HepG2 (cell line): ENCODE results near the gene CYSRT1. TPM values are rescaled to one million over a fixed set of nuclear protein-coding genes. Genes with fewer than 3 reads are reported as not detected.
A peak's percentile ranks its signal among the peaks of the same experiment; 100 is the strongest.

Experiments
- ATF1 ChIP-seq: IDR thresholded peaks from 2 replicates; pipeline ENCODE4 v1.6.1; 2016; ENCODE audit warnings: mild to moderate bottlenecking, control low read depth
- BRD4 ChIP-seq: sonication (generic); formaldehyde crosslinking; IDR thresholded peaks from 2 replicates; pipeline ENCODE4 v1.4.0; 2020; ENCODE audit warnings: missing genetic modification reagents
- HNF4A ChIP-seq: sonication (generic); formaldehyde crosslinking; IDR thresholded peaks from 2 replicates; pipeline ENCODE4 v1.4.0; 2020; ENCODE audit warnings: missing genetic modification reagents
- JUN ChIP-seq: sonication (generic); formaldehyde crosslinking; IDR thresholded peaks from 2 replicates; pipeline ENCODE4 v1.4.0; 2020; ENCODE audit warnings: mild to moderate bottlenecking, missing genetic modification reagents
- MED13 ChIP-seq: sonication (generic); formaldehyde crosslinking; IDR thresholded peaks from 2 replicates; pipeline ENCODE4 v1.5.0; 2020; ENCODE audit warnings: missing genetic modification reagents
- MTF2 ChIP-seq: sonication (generic); formaldehyde crosslinking; IDR thresholded peaks from 2 replicates; pipeline ENCODE4 v1.5.0; 2020; ENCODE audit warnings: missing genetic modification reagents, borderline replicate concordance
- NONO ChIP-seq, 2 experiments: fragments of 450-650 bp in 1 of 2; sonication (generic) in 1 of 2; formaldehyde crosslinking in 1 of 2; IDR thresholded peaks in 1 of 2; conservative IDR thresholded peaks in 1 of 2; 2 replicates each; pipeline versions ENCODE4 v1.6.1 to v1.8.0; 2017 to 2022; ENCODE audit warnings: mild to moderate bottlenecking in 1 of 2, missing genetic modification reagents in 1 of 2, moderate library complexity in 1 of 2
- SMYD3 ChIP-seq: sonication (generic); formaldehyde crosslinking; IDR thresholded peaks from 2 replicates; pipeline ENCODE4 v1.8.1; 2023; ENCODE audit warnings: mild to moderate bottlenecking, missing genetic modification reagents
- SRSF1 ChIP-seq: fragments of 200-400 bp; formaldehyde crosslinking; optimal IDR thresholded peaks from 2 replicates; pipeline ENCODE3; 2017; ENCODE audit warnings: mild to moderate bottlenecking, low read depth, low read length, moderate library complexity
- STAG1 ChIP-seq: sonication (generic); formaldehyde crosslinking; IDR thresholded peaks from 2 replicates; pipeline ENCODE4 v1.4.0; 2020; ENCODE audit warnings: missing genetic modification reagents
- TRIM24 ChIP-seq: sonication (generic); formaldehyde crosslinking; IDR thresholded peaks from 2 replicates; pipeline ENCODE4 v1.8.0; 2022; ENCODE audit warnings: mild to moderate bottlenecking, missing genetic modification reagents
- YEATS2 ChIP-seq: sonication (generic); formaldehyde crosslinking; IDR thresholded peaks from 2 replicates; pipeline ENCODE4 v1.4.0; 2020; ENCODE audit warnings: missing genetic modification reagents, borderline replicate concordance
- ZNF124 ChIP-seq: sonication (generic); formaldehyde crosslinking; IDR thresholded peaks from 2 replicates; pipeline ENCODE4 v1.4.0; 2020; ENCODE audit warnings: missing genetic modification reagents
- ZNF343 ChIP-seq: sonication (generic); formaldehyde crosslinking; IDR thresholded peaks from 2 replicates; pipeline ENCODE4 v1.4.0; 2020; ENCODE audit warnings: mild to moderate bottlenecking, missing genetic modification reagents
- polyA plus RNA-seq, 8 experiments: library from polyadenylated mRNA; depleted of rRNA in 3 of 8; stranded (reverse) in 7 of 8; unstranded in 1 of 8; fragments of >200 nt; fragmentation: Illumina TruSeq in 4 of 8; extraction: Trizol in 4 of 8; gene quantifications; 2 replicates each; pipeline versions ENCODE4 v1.2.1 to v1.2.3, GENCODE V29; 2011 to 2016; ENCODE audit warnings: low read depth in 4 of 8, missing spikeins in 1 of 8, mixed read lengths in 1 of 8; ENCODE audit not compliant: insufficient read depth in 1 of 8
- total RNA-seq, 5 experiments: library from RNA; depleted of rRNA; stranded (reverse); fragments of >200 nt; fragmentation: Illumina TruSeq; extraction: Trizol; gene quantifications; 2 replicates each; pipeline ENCODE4 v1.2.3, GENCODE V29; 2016; ENCODE audit warnings: low read depth in 1 of 5
- TF ChIP-seq, protein P1 (sequence below): sonication (generic); formaldehyde crosslinking; IDR thresholded peaks from 2 replicates; pipeline ENCODE4 v1.5.0; 2020; ENCODE audit warnings: missing genetic modification reagents
- TF ChIP-seq, protein P2 (sequence below), 2 experiments: sonication (generic) in 1 of 2; formaldehyde crosslinking in 1 of 2; IDR thresholded peaks; 2 replicates each; pipeline versions ENCODE4 v1.5.1 to v1.6.1; 2011 to 2020; ENCODE audit warnings: borderline replicate concordance in 1 of 2, low read depth in 1 of 2, low read length in 1 of 2, mild to moderate bottlenecking in 1 of 2, missing genetic modification reagents in 1 of 2, moderate library complexity in 1 of 2
- TF ChIP-seq, protein P3 (sequence below): sonication (generic); formaldehyde crosslinking; IDR thresholded peaks from one replicate; pipeline ENCODE4 v1.5.1; 2020; ENCODE audit warnings: mild to moderate bottlenecking, missing genetic modification reagents; ENCODE audit errors: not compliant biosample characterization

Gene CYSRT1
- total and polyA plus RNA-seq, 2 of the 13 experiments (the other 11 are each of a cell fraction or from before 2014, with no cell fraction given) = 1.5 to 2.1 TPM

DNA sequence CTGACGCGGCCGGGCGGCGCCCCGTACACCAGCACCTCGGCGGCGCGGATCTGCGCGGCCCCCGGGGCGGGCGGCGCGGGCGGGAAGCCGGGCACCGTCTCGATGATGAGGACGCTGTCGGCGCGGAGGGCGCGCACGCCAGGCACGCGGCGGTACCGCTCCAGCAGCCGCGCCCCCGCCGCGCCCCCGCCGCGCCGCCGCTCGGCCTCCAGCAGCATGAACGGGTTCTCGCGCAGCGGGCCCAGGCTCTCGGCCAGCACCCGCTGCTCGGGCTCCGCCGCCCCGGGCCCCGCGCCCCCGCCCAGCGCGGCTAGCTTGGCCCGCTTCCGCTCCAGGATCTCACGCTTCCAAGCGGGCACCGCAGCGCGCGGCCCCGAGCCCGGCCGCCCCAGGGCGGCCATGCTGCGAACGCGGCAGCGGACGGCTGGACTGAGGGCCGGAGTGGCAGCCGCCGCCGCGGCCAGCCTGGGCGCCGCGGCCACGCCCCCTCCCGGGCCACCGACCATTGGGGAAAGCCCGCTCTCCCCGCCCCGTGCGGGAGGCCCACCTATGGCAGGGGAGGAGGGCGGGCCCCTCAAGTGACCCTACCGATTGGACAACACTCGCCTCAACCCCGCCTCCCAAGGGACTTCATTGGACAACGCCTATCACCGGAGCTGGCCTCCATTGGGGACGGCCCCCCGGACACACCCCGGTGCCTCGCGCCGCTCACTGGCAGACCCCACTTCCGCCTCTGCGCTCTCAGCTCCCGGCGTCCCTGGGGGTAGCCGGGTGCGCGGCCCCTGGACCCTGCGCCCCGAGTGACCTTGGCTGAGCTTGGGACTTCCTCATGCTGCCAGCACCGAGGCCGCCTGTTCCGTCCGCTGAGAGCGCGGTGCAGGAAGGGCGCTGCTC, 24.4 kb upstream of the CYSRT1 start, which contains the start of gene TPRN (continued):
- TF ChIP-seq, protein P1, sequence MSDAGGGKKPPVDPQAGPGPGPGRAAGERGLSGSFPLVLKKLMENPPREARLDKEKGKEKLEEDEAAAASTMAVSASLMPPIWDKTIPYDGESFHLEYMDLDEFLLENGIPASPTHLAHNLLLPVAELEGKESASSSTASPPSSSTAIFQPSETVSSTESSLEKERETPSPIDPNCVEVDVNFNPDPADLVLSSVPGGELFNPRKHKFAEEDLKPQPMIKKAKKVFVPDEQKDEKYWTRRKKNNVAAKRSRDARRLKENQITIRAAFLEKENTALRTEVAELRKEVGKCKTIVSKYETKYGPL (CRISPR knock-in tag) = 0 out of 2 replicates have a peak, but pooled peaks have one; percentile 23
- TF ChIP-seq ATF1 (CRISPR knock-in tag) (no peak), MTF2 (no peak), ZNF124 (CRISPR knock-in tag) (no peak; the same call in 1 of the 2 replicates), SMYD3 (CRISPR knock-in tag) (0 out of 2 replicates have a peak, but pooled peaks have one; percentile 22), NONO (IDR thresholded peaks at IDR 0.05) (no peak), NONO (CRISPR knock-in tag; conservative IDR thresholded peaks at IDR 0.05) (peak; percentile 94), SRSF1 (peak; percentile 66), JUN (CRISPR knock-in tag) (peak; percentile 31; the same call in 1 of the 2 replicates), TRIM24 (CRISPR knock-in tag) (no peak), BRD4 (peak; percentile 89), YEATS2 (peak; percentile 79; the same call in 1 of the 2 replicates), HNF4A (peak; percentile 96), STAG1 (CRISPR knock-in tag) (0 out of 2 replicates have a peak, but pooled peaks have one; percentile 10), ZNF343 (CRISPR knock-in tag) (peak; percentile 74; the same call in 1 of the 2 replicates), MED13 (peak; percentile 50)
- TF ChIP-seq, protein P2, sequence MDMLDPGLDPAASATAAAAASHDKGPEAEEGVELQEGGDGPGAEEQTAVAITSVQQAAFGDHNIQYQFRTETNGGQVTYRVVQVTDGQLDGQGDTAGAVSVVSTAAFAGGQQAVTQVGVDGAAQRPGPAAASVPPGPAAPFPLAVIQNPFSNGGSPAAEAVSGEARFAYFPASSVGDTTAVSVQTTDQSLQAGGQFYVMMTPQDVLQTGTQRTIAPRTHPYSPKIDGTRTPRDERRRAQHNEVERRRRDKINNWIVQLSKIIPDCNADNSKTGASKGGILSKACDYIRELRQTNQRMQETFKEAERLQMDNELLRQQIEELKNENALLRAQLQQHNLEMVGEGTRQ (IDR thresholded peaks at IDR 0.05; ENCODE audit: low read depth, low read length) = no peak
- TF ChIP-seq, protein P2 (CRISPR knock-in tag; IDR thresholded peaks at IDR 0.05; ENCODE audit: borderline replicate concordance) = no peak
- TF ChIP-seq, protein P3, sequence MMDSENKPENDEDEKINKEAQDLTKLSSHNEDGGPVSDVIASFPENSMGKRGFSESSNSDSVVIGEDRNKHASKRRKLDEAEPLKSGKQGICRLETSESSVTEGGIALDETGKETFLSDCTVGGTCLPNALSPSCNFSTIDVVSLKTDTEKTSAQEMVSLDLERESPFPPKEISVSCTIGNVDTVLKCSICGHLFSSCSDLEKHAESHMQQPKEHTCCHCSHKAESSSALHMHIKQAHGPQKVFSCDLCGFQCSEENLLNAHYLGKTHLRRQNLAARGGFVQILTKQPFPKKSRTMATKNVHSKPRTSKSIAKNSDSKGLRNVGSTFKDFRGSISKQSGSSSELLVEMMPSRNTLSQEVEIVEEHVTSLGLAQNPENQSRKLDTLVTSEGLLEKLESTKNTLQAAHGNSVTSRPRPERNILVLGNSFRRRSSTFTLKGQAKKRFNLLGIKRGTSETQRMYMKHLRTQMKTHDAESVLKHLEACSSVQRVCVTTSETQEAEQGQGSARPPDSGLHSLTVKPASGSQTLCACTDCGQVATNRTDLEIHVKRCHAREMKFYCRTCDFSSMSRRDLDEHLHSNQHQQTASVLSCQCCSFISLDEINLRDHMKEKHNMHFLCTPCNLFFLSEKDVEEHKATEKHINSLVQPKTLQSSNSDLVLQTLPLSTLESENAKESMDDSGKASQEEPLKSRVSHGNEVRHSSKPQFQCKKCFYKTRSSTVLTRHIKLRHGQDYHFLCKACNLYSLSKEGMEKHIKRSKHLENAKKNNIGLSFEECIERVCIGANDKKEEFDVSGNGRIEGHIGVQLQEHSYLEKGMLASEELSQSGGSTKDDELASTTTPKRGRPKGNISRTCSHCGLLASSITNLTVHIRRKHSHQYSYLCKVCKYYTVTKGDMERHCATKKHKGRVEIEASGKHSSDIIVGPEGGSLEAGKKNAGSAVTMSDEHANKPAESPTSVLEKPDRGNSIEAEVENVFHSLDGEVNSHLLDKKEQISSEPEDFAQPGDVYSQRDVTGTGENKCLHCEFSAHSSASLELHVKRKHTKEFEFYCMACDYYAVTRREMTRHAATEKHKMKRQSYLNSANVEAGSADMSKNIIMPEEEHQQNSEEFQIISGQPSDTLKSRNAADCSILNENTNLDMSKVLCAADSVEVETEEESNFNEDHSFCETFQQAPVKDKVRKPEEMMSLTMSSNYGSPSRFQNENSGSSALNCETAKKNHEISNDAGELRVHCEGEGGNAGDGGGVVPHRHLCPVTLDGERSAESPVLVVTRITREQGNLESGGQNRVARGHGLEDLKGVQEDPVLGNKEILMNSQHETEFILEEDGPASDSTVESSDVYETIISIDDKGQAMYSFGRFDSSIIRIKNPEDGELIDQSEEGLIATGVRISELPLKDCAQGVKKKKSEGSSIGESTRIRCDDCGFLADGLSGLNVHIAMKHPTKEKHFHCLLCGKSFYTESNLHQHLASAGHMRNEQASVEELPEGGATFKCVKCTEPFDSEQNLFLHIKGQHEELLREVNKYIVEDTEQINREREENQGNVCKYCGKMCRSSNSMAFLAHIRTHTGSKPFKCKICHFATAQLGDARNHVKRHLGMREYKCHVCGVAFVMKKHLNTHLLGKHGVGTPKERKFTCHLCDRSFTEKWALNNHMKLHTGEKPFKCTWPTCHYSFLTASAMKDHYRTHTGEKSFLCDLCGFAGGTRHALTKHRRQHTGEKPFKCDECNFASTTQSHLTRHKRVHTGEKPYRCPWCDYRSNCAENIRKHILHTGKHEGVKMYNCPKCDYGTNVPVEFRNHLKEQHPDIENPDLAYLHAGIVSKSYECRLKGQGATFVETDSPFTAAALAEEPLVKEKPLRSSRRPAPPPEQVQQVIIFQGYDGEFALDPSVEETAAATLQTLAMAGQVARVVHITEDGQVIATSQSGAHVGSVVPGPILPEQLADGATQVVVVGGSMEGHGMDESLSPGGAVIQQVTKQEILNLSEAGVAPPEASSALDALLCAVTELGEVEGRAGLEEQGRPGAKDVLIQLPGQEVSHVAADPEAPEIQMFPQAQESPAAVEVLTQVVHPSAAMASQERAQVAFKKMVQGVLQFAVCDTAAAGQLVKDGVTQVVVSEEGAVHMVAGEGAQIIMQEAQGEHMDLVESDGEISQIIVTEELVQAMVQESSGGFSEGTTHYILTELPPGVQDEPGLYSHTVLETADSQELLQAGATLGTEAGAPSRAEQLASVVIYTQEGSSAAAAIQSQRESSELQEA (CRISPR knock-in tag) = peak; percentile 71
